Measurements from ENCODE around the gene NDUFA8. TPM values are rescaled to one million over a fixed set of nuclear protein-coding genes. Genes with fewer than 3 reads are reported as not detected.

Gene NDUFA8
- total RNA-seq, 3 donors from 2014 or later (not counting 1 experiment from before 2014, with no cell fraction given): 6.6 to 15.9 (median 10.8) TPM

DNA sequence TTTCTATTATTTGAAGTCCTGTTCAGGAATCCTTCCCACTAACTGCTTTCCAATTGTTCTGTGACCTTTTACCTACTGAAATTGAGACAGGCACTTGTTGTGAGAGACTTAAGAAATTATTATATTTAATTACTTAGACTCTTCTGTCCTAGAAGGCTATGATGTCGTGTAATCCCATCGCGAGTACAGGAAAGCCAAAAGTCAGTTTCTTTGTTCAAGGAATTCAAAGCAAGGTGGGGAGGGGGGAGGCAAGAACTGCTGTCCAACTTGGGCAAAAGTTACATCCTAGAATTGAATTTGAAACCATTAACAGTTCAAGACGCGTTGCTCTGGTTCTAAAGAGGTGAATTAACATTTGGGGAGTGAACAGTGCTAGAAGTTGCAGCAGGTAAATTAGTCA is 17.9 kb downstream of the NDUFA8 start:
- ATAC-seq: no peak
- intact Hi-C loops (cut with micrococcal nuclease): no loop called here
- Mint-ChIP-seq H3K27ac (no peak overlapping the region), H3K4me1 (peaks cover 10 to 15% of the 10 kb centered on the region in 2 donors), H3K9me3 (no peaks in the 10 kb centered on the region), H3K27me3 (ENCODE audit: low read depth in 2 of 2) (no peaks in the 10 kb centered on the region), H3K4me3 (no peak overlapping the region), H3K36me3 (peaks cover 6% of the 10 kb centered on the region)
- WGBS (ENCODE audit: insufficient coverage): 96% methylated on average over 5 of the region's 5 CpGs
- TF ChIP-seq, protein P1, sequence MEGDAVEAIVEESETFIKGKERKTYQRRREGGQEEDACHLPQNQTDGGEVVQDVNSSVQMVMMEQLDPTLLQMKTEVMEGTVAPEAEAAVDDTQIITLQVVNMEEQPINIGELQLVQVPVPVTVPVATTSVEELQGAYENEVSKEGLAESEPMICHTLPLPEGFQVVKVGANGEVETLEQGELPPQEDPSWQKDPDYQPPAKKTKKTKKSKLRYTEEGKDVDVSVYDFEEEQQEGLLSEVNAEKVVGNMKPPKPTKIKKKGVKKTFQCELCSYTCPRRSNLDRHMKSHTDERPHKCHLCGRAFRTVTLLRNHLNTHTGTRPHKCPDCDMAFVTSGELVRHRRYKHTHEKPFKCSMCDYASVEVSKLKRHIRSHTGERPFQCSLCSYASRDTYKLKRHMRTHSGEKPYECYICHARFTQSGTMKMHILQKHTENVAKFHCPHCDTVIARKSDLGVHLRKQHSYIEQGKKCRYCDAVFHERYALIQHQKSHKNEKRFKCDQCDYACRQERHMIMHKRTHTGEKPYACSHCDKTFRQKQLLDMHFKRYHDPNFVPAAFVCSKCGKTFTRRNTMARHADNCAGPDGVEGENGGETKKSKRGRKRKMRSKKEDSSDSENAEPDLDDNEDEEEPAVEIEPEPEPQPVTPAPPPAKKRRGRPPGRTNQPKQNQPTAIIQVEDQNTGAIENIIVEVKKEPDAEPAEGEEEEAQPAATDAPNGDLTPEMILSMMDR (IDR thresholded peaks at IDR 0.05): no peak
- Histone ChIP-seq H3K27ac (ENCODE audit: low read length) (no peak overlapping the region), H3K36me3 (ENCODE audit: control insufficient read depth, insufficient read depth, low read length) (peaks cover 31% of the 10 kb centered on the region), H3K27me3 (ENCODE audit: control insufficient read depth, insufficient read depth, low read length) (no peaks in the 10 kb centered on the region), H3K9me3 (ENCODE audit: control insufficient read depth, insufficient read depth, low read length) (no peaks in the 10 kb centered on the region), H3K4me3 (ENCODE audit: low read length) (no peak overlapping the region), H3K4me1 (ENCODE audit: control insufficient read depth, insufficient read depth, low read length) (no peaks in the 10 kb centered on the region)
- no peak for DNase-seq

- Histone ChIP-seq H3K9me3 (ENCODE audit: control insufficient read depth, insufficient read depth, low read length) (no peaks in the 10 kb centered on the region), H3K4me3 (ENCODE audit: low read length) (no peak overlapping the region), H3K27me3 (ENCODE audit: control insufficient read depth, insufficient read depth, low read length) (no peaks in the 10 kb centered on the region), H3K27ac (ENCODE audit: low read length) (no peak overlapping the region), H3K4me1 (ENCODE audit: control insufficient read depth, insufficient read depth, low read length) (no peaks in the 10 kb centered on the region), H3K36me3 (ENCODE audit: control insufficient read depth, insufficient read depth, low read length) (peaks cover 28% of the 10 kb centered on the region)
- Mint-ChIP-seq H3K4me3 (no peak overlapping the region), H3K9me3 (no peaks in the 10 kb centered on the region), H3K27me3 (ENCODE audit: low read depth in 2 of 2) (no peaks in the 10 kb centered on the region), H3K36me3 (peaks cover 6% of the 10 kb centered on the region), H3K4me1 (peaks cover 10 to 15% of the 10 kb centered on the region in 2 donors), H3K27ac (no peak overlapping the region)
- intact Hi-C loops (cut with micrococcal nuclease): no loop called here
- 89% methylated on average over 8 of the region's 8 CpGs for WGBS (ENCODE audit: insufficient coverage)
- DNase-seq: no peak
- ATAC-seq: no peak
- TF ChIP-seq, protein P1 (IDR thresholded peaks at IDR 0.05): no peak
These were observed 19.0 kb downstream of the NDUFA8 start for GRCh38 chr9:122140368-122141193.

DNA sequence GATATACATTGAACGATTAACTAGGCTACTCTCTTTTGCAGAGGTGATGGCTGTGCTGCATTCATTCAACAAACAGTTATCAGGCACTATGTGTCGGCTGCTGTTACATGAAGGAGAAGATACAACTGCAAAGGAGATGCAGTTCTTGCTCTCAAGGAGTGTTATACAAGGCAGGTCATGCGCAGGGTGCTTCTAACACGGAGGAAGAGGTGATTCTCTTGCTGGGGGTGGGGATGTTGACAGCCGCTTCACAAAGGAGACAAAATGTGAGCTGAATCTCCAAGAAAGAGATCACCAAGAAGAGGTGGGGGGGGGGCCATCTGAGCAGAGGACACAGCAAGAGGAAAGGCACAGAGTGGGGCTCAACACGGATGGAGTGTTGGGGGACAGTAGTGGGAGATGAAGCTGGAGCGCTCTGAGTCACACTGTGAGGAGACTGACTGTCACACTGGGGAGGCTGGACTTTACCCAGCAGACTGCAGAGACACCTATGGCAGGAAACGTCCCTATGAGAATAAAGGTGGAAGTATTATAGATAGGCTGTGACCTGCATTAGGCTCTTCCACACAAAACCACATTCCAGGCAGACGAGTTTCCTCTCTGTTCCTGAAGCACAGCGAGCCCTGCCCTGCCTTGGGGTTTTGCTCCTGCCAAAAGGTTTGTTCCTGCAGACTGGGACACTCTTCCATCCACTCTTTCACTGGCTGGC is 20.9 kb downstream of the NDUFA8 start:
- ATAC-seq (no peak), DNase-seq (no peak)
- intact Hi-C loops (cut with micrococcal nuclease): no loop called here
- no peaks in the 10 kb centered on the region for H3K9me3 ChIP-seq (ENCODE audit: control insufficient read depth, insufficient read depth, low read length)
- Mint-ChIP-seq H3K27me3 (ENCODE audit: low read depth in 2 of 2) (no peaks in the 10 kb centered on the region), H3K9me3 (no peaks in the 10 kb centered on the region), H3K4me1 (peaks cover 2 to 4% of the 10 kb centered on the region in 2 donors), H3K27ac (no peak overlapping the region), H3K36me3 (no peaks in the 10 kb centered on the region), H3K4me3 (no peak overlapping the region)
- 94% methylated on average over 9 of the region's 10 CpGs for WGBS (ENCODE audit: insufficient coverage)
- no peak overlapping the region for H3K27ac ChIP-seq (ENCODE audit: low read length)
- no peaks in the 10 kb centered on the region for H3K4me1 ChIP-seq (ENCODE audit: control insufficient read depth, insufficient read depth, low read length)
- peaks cover 12% of the 10 kb centered on the region for H3K36me3 ChIP-seq (ENCODE audit: control insufficient read depth, insufficient read depth, low read length)
- no peak overlapping the region for H3K4me3 ChIP-seq (ENCODE audit: low read length)
- H3K27me3 ChIP-seq (ENCODE audit: control insufficient read depth, insufficient read depth, low read length): no peaks in the 10 kb centered on the region
- TF ChIP-seq, protein P1 (IDR thresholded peaks at IDR 0.05): no peak

Data from natural killer cell (primary cell).